KG1 (cell line): ENCODE measurements around the gene STARD10.

Source experiments
- DNase-seq: peaks from one replicate; lab custom pipeline; 2025; lab: John Stamatoyannopoulos, UW

STARD10 gene

DNA sequence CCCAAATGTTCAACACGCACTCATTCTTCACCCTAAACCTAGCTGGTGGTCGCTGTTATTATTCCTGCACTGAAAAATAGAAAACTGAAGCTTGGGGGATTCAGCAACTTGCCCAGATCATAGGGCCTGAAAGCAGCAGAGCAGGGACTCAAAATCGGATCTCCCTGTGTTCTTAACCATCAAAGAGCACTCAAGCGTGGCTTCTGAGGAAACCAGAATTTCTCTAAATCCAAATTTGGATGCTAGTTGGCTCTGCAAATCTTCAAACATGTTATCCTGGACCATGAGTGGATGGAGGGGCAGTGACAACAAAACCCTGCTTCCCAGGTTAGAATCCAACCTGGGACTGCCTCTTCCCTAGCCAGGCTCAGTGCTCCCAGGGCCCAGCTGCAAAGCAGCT is 30.0 kb downstream of the STARD10 start:
- no peak for DNase-seq

DNA sequence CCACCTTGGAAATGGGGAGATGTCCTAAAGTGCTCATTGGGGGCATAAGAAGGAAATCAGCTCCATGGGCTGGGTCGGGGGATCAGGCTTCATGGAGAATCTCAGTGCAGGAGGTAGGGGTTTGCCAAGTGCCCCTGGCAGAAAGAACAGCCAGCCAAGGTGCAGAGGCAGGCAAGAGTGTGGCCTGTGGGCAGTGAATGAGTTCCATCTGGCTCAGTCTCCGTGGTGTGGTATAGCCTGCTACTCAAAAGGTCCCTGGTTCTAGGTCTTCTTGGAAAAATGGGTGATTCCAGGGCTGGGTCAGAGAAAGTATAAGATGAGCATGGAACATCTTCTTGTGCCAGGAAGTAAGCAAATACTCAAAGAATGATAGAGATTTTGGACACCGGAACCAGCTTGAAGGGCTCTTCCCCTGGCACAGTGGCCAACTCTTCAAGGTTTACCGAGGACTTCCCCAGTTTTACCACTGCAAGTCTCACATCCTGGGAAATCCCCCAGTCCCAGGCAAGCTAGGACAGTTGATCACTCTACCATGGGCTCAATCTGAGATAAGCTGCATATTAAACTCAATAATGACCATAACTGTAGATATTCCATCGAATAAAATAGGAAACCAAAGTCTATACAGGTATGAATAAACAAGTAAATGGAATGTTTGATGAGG is 31.1 kb downstream of the STARD10 start:
- no peak for DNase-seq

DNA sequence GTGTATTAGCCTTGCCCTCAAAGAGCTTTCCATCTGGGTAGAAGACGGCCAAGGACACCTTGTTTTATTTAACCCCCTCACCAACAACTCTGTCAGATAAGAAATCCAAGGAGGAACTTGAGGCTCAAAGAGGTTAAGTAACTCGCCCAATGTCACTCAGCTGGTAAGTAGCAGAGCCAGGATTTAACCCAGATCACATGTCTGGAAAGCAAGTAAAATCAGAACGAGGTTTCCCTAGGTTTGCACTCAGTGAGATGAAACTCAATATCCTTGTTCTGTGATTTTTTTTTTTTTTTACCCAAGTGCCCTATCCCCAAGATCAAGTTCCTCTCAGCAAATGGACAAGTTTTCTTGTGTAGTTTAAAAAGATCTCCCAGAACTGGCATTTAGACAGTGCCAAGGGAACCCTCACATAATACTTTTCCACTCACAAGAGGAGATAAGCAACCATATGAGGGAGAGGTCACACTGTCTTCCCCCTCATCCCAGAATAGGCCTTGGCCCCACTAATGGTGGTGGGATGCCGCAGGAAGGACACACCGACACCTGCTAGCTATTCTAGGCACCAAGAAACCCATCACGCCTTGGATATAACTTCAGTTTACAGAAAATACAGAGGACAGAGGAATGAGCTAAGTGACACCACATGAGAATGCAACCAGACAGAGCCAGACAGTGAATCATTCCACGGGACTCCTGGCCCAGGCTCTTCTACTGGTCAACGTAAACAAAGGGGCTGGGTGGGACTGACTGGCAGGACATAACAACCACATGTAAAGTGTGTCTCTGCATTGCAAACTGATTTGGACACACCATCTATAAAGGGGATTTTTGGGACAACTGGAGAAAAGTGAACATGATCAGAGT is 33.1 kb downstream of the STARD10 start:
- no peak for DNase-seq

DNA sequence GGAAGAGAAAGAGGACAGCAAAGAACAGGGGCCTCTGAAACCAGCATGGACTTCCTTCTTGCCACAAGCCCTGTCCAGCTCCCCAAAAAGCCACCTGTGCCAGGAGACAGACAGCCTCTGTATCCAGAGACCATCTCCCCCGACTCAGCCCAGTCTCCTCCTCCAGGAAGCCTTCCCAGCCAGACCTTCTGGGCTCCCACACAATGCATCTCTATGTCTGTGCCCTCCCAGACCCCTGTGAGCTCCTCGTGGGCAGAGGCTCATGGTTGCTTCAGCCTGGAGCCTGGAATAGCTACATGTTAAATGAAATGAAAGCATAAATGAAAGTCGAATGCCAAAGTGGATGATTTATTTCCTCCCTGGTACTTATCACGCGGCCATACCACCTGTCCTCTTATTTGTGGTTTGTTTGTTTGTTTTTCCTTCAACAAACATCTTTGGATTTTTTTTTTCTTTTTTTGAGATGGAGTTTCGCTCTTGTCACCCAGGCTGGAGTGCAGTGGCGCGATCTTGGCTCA is 34.3 kb downstream of the STARD10 start:
- DNase-seq, result no peak

DNA sequence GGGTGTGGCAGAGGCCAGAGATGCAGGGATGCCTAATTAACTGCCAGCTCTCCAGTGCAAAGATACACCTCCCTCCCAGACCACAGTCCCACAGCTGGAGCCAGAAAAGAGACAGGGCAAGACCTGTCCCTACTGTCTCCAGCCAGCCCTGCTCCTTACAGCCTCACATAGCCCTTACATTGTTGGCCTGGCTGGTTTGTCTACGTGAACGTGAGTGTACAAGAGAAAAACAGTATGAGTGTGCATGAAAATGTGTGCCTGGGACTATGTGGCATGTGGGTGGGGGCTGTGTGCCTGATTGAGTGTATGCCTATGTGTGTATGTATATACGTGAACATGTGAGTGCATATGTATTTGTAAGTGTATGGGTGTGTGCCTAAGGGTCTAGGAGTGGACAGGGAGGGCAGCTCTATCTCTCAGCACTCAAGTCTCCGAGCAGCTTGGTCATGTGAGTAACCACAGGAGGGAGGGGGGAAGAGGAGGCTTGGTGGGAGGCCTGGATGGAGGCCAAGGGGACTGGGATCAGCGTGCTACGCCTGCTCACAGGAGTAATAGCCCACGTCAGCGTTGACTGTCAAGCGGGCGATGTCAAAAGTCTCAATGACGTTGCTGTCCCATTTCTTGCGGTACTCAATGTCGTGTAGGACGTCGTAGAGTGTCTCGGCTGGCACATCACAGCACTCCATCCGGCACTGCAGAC is 35.0 kb downstream of the STARD10 start:
- no peak for DNase-seq

DNA sequence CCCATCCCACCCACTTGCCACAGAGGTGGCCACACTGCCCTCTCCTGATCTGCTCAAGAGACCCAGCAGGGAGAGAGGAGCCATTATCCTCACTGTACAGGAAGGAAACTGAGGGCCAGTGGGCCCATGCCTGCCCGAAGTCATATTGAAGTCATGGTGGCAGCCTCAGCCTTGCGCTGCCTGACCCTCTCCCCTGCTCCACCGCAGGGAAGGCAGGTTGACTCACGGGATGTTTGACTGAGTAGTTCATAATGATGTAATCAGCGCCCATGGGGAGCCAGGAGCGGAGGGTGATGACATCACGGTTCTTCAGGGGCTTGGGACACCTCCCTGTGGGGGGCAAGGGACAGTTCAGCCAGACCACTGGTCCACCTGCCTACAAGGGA is 35.5 kb downstream of the STARD10 start:
- no peak for DNase-seq

DNA sequence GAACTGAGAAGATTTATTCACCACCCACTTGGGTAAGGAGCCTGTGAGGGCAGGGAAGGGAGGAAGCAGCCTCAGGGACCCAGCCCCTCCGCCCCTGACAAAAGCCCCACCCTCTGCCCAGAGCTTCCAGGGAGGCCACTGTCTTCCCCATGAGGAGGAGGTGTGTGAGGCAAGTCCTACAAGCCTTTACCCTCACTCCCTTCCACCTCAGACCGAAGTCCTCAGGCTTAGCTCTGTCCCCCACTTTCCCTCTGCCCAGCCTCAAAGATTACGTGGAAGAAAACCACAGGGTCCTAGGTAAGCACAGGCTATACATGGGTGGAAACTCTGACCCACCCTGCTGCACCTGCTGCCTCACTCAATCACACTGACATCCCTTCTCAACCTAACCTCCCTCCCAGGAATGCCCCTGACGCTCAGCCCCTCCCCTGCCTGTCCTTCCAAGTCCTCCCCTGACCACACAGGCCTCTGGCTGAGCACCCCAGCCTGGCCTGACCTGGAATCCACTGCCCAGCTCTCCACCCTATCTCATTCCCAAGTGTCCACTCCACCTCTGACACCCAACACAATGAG is 38.0 kb downstream of the STARD10 start:
- no peak for DNase-seq

DNA sequence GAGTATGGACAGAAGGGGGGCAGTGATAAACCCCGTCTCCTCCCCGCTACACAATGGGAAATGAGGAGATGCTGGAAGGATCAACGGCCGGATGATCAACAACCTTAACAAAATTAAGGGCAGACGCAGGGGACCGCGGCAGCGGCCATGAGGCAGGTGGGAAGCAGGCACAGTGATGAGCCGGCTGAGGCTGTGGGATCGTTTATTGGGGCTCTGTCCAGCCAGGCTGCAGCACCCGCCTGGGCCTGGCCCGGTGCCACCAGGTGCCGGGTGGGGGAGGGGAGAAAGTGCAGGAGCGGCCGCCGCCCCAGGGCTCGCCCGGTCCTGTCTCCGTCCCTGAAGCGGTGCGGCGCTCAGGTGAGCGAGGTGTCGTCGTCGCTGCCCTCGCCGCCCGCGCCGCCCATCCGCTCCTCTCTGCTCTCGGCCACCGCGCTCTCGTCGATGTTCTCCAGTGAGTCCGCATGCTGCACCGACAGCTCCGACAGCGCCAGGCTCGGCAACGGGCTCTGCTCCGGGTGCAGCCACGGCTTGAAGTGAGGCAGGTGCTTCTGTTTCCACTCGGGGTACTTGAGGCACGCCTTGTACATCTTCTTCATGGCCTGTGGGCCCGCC is 39.2 kb downstream of the STARD10 start:
- DNase-seq, result no peak

DNA sequence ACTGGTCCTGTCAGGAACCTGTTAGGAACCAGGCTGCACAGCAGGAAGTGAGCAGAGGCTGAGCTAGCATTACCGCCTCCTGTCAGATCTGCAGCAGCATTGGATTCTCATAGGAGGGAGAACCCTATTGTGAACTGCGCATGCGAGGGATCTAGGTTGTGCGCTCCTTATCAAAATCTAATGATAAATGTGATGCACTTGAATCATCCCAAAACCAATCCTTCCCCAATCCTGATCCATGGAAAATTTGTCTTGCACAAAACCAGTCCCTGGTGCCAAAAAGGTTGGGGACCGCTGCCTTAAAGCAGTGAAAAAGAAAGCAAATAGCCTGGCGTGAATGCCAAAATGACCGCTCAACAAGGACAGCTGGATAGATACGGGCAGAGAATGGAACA is 39.7 kb downstream of the STARD10 start:
- DNase-seq, result no peak

DNA sequence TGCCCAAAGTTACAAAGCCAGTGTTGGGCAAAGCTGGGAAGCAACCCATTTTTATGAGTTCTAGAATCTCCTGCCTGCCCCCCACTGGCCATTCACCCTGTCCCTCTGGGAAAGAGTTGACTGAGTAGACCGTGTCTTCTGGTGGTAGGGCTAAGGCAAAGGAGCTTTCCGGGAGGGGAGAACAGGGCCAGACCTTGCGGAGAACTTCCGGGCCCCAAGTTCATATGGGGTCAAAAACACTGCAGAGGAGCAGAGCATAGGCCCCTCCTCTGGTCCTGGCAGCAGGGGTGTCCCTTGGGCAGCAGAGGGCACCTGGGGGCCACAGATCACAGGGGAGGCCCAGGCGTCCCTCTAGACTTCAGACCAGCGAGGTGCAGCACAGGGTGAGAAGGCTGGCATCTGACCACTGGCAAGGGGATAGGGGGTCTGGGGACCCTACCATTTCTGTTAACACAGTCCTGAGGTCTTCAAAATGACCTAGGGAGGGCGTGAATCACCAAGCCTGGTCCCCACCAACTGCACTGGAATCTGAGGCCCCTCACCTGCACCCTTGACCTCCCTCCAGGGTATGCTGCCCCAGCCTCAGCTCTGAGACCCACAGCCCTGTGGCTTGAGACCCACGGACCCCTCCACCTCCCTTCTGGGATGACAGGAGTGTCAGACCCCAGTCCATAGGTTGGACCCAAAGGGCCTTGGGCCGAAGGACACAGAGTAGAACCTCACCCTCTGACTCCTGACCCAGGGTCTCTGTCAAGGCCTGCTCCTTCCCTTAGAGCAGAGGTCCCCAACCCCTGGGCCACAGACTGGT is 40.3 kb downstream of the STARD10 start:
- no peak for DNase-seq

DNA sequence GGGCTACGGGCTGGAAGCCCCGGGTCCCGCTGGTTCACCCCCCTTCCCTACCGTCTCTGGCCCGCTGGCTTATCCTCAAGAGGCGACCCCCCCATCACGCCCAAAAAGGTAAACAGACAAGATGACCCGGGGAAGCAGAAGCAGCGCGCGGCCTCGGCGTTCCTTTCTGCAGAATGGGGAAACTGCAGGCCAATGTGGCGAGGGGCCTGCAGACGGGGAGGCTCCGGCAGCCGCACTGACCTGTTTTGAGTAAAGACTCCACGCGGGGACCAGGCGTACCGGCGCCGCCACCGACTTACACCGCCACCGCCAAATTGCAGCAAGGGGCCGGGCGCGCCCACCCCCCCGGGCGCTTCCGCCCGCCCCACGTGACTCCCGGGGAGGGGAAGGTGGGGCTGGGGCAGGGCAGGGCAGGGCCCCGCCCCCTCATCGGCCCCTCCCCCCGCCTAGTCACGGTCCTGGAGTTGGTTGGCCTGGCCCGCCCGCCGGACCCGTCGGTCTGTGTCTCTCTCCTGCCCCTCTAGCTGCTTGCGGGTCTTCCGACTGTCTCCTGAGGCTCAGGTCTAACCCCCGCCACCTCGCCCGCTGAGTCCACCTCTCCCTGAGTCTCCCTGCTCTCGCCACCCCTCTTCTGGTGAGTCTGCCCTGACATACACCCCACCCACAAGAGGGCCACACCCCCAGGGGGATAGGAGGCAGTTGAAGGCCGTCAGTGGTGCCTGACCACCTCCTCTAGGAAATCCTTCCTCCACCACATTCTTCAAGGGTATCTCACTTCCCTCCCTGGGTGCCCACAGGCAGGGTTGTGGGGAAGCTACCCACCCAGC is 41.5 kb downstream of the STARD10 start, which contains the start of gene ARAP1:
TSS of gene ARAP1 (minus strand) at position 321 of the 827 bp plus-strand sequence. CDS start 25,280 bp downstream, outside the sequence.
- no peak for DNase-seq

DNA sequence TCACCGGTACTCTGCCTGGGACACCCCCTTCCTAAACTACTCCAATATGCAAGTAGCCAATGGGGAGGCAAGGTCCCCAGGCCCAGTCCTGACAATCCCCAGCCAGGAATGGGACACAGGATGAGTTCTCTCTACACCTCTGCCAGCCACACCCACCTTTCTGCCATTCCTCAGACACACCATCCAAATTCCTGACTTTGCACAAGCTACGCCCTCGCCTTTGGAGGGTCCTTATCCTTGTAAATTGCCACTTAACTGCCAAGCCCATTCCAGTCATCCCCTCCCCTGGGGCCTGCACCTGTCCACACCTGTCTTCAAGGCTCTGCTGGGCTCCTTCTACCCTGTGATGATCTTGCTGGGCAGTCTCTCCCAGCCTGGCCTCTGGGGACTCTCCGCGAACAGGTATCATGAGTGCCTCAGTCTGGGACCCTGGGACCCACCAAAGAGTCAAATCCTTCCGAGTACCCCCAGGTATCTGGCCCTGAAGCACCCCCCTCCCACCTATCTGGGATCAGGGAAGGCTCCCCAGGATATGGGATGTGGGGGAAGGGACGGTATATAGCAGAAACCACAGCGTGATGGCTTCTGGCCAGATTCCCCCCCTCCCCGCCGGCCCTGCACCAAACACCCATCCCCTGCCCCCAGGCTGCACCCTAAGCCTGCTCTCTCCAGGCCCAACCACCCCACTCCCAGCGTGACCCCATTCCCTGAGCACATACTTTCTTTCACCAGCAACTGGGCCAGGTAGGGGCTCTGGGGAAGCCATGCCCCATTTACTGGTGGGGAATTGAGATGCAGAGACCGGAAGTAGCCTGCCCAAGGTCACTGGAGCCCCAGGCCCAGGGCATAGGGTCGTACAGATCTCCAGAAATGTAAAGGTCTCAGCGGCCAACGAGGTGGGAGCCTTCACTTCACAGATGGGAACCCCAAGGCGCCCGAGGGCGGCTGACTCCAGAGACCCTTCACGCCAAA is 42.4 kb downstream of the STARD10 start:
- no peak for DNase-seq

DNA sequence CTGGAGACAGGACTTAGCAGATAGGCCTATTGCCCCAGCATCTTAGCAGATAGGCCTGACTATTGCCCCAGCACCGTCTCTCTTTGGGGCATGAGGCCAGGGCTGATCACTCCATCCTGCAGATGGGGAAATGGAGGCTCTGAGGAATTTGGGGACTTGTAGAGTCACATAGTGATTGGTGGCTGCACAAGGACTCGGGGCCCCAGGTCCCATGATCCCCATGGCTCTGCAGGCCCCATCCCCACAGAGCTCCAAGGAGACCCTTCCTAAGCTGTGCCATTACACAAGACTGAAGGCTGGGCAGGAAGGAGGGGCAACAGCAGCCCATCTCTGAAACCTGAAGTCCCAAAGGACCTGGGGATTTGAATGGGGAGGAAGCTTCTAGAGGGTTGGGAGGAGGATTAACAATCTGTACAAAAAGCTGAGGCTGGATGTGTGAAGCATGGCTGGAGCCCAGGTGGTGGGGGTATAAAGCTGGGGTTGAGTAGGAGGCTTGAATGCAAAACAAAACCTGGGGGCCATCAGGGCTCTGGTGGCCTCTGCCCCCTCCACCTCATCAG is 43.2 kb downstream of the STARD10 start:
- no peak for DNase-seq

DNA sequence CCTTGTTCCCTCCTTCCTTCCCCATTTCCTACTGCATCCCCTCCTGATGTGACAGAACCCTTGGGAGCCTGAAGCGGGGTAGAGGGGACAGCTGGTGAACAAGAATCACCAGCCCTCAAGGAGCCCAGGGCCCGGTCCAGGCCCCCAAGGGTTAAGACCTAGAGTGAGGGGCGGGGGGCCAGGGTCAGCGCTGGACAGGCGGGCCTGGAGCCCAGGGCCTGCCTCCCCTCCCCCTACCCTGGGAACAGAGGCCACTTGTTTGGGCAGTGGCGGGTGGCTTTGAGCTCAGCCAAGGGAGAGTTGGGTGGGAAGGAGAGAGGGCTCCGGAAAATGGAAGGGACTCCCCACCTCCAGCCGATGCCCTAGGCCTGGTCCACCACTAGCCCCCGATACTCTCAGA is 43.8 kb downstream of the STARD10 start:
- DNase-seq, result no peak

DNA sequence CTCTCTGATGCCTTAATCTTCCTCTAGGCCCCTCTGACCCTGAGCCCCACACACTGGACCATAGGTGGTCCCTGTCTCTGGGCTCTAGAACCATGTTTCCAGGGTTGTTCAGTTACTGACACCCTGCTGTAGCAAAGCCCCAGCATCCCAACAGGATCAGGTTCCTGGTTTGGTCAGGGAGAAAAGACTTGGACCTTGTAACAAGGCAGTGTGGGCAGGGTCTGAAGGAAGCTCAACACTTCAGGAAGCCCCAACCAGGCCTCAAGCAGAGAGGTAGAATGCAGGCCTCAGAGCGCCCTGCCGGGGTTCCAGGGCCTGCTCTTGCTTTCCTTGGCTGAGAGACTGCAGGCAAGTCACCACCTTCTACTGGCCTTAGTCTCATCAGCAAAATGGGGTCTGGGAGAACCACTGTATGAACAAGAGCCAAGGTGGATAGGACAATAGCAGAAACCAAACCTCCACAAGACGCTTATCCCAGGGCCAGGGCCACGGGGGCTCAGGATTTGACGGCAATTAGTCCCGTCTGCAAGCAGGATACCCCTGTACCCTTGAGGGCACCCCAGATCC is 46.5 kb downstream of the STARD10 start:
- DNase-seq, result no peak

DNA sequence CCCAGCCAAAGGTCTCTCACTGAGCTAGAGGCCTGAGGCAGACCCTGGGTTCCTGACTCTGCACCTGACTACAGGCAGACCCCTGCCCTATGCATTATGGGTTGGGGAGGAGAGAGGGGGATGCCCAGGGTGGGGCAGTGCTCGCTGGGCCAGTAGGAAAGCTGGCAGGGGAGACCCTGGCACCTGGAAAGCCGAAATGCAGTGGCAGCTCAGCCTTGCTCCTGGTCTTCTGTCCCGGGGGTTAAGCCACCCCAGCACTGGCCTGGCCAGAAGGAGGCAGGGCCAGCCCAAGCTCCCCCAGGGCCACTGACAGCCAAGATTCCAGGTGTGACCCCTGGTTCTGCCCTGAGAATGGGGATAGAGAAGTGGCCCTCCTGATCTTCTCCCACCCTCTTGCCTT is 47.0 kb downstream of the STARD10 start:
- no peak for DNase-seq

DNA sequence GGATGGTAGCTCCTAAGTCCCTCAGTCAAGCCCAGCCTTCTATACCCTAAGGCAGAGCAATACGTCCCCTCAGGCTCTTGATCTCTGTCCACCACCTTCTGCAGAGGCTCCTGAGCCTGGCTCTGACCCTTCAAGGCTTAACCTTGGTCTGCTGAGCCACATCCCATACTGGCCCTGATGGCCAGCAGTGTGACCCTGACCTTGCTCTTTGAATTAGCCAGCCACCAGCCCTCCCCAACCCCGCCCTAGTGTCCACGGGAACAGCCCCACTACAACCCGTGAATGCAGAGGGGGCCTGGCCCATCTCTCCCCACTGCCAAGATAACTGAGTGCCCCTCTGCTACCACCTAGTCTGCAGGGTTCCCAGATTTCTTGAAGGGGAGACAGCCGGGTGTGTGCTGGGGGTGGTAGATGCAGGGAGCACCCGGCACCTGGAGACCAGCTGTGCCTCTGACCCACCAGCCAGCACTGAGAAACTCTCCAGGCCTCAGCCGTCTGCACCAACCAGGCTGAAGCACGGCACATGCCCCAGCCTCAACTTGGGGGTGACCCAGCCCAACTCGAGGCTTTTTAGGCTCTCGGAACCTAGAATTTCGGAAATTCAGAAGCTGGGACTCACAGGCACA is 47.8 kb downstream of the STARD10 start:
- no peak for DNase-seq

DNA sequence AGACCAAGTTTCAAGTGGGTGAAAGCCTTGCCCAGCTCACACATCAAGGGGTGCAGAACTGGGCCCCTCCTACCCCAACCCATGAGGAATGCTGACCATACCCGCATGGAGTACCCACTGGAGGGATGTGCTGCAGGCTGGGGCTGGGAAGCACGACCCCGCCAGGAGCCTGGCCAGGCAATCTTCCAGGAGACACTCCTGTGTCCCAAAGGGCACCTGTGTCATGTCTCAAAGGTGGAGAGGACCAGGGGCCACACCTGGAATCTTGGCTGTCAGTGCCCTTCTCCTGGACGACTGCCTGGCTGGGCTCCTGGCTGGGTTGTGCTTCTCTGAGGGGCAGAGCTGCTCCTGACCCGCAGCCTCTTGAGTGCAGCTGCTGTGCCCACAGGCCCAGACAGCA is 48.3 kb downstream of the STARD10 start:
- no peak for DNase-seq
